Esophagus muscularis mucosa (tissue), 4 donors: Measurements from ENCODE around the gene CREM. TPM values are rescaled to one million over a fixed set of nuclear protein-coding genes. Genes with fewer than 3 reads are reported as not detected.
A peak's percentile ranks its signal among the peaks of the same experiment; 100 is the strongest.

Experiments
- DNase-seq: peaks from one replicate; pipeline ENCODE4 v3.0.0-alpha.2; 2017; ENCODE audit errors: extremely low spot score
- H3K27ac ChIP-seq, 4 donors: fragments of 200-600 bp; sonication (generic); replicated peaks in 1 of 4; 1 replicate in 3 of 4; 2 replicates in 1 of 4; pipeline ENCODE4 v1.5.1; 2016 to 2019; ENCODE audit warnings: mild to moderate bottlenecking in 1 of 4
- H3K27me3 ChIP-seq, 4 donors: fragments of 200-600 bp; sonication (generic); one replicate each; pipeline versions ENCODE4 v1.5.1 to v1.6.0; 2016 to 2019
- H3K36me3 ChIP-seq, 4 donors: fragments of 200-600 bp; sonication (generic); one replicate each; pipeline ENCODE4 v1.5.1; 2016 to 2019
- H3K4me1 ChIP-seq, 4 donors: fragments of 200-600 bp; sonication (generic); one replicate each; pipeline ENCODE4 v1.5.1; 2016 to 2019
- H3K4me3 ChIP-seq, 4 donors: fragments of 200-600 bp; sonication (generic); 1 replicate in 2 of 4; 2 replicates in 2 of 4; pipeline ENCODE4 v1.5.1; 2016 to 2019; ENCODE audit warnings: mild to moderate bottlenecking in 4 of 4, moderate library complexity in 1 of 4
- H3K9me3 ChIP-seq, 4 donors: fragments of 200-600 bp; sonication (generic); 1 replicate in 3 of 4; 2 replicates in 1 of 4; pipeline ENCODE4 v1.5.1; 2016 to 2019
- EP300 ChIP-seq: sonication (generic); formaldehyde crosslinking; IDR thresholded peaks from one replicate; pipeline ENCODE4 v1.6.1; 2017; ENCODE audit warnings: antibody characterized with exemption
- POLR2A ChIP-seq: fragments of 450-650 bp; IDR thresholded peaks from one replicate; pipeline ENCODE4 v1.6.1; 2017; ENCODE audit warnings: antibody characterized with exemption, moderate library complexity, mild to moderate bottlenecking, low read depth
- POLR2AphosphoS5 ChIP-seq, 2 donors: sonication (generic); formaldehyde crosslinking; IDR thresholded peaks; one replicate each; pipeline ENCODE4 v1.6.1; 2017; ENCODE audit warnings: antibody characterized with exemption in 2 of 2
- WGBS: methylation state at CpG from one replicate; pipeline ENCODE4 v1.1.5; 2018; 5-methylcytosine and 5-hydroxymethylcytosine counted together
- intact Hi-C: fragments of 100-400 bp; cut with DNase I; formaldehyde crosslinking; loops from one replicate; pipeline ENCODE4 v1.15.1; 2023
- total RNA-seq, 4 donors: library from RNA; depleted of rRNA; stranded (reverse); fragments of >200 nt; gene quantifications; one replicate each; pipeline versions ENCODE4 v1.1.0 to v1.2.1, GENCODE V29; 2016
- TF ChIP-seq, protein P1 (sequence below), 3 experiments: fragments of 200-600 bp in 2 of 3; fragments of 450-650 bp in 1 of 3; sonication (generic) in 2 of 3; IDR thresholded peaks; one replicate each; pipeline ENCODE4 v1.5.1; 2017 to 2019; ENCODE audit warnings: antibody characterized with exemption in 3 of 3, mild to moderate bottlenecking in 2 of 3, moderate library complexity in 1 of 3

Gene CREM
- total RNA-seq, 4 donors from 2014 or later, result 25.7 to 65.9 (median 29.5) TPM

DNA sequence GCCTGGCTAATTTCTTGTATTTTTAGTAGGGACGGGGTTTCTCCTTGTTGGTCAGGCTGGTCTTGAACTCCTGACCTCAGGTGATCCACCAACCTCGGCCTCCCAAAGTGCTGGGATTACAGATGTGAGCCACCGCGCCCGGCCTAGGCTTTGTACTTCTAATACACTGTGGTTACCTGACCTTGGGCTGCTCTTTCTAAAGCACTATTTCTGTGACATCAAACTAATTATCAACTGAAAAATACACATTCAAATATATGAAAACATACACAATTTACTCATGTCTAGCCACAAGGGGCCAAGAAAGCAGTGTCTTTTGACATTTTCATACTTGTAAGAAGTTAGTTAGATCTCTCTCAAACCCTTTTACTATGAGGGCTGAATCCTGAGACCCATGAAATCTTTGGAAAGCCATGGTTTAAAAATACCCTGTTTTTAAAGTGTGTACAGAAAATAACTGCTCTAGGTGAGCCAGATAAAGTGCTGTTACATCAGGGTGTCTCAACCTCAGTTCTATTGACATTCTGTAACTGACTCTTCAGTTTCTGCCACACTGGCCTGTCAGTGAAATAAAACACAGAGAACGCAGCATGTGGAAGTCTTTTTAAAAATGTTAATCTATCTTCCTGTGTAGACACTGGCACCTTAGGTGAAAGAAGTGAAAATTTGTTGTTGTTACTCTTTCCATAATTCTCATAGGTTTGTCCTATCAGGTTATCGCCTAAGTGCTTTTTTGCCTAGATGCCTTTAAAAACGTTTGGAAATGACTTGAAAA, 58.8 kb downstream of the CREM start:
- TF ChIP-seq POLR2A (no peak), EP300 (no peak), POLR2AphosphoS5 (IDR thresholded peaks at IDR 0.05) (no peak)
- TF ChIP-seq, protein P1, sequence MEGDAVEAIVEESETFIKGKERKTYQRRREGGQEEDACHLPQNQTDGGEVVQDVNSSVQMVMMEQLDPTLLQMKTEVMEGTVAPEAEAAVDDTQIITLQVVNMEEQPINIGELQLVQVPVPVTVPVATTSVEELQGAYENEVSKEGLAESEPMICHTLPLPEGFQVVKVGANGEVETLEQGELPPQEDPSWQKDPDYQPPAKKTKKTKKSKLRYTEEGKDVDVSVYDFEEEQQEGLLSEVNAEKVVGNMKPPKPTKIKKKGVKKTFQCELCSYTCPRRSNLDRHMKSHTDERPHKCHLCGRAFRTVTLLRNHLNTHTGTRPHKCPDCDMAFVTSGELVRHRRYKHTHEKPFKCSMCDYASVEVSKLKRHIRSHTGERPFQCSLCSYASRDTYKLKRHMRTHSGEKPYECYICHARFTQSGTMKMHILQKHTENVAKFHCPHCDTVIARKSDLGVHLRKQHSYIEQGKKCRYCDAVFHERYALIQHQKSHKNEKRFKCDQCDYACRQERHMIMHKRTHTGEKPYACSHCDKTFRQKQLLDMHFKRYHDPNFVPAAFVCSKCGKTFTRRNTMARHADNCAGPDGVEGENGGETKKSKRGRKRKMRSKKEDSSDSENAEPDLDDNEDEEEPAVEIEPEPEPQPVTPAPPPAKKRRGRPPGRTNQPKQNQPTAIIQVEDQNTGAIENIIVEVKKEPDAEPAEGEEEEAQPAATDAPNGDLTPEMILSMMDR (IDR thresholded peaks at IDR 0.05), result no peak
- H3K27ac ChIP-seq, result no peak overlapping the region
- H3K4me3 ChIP-seq, result no peak overlapping the region
- no peaks in the 10 kb centered on the region for H3K36me3 ChIP-seq
- H3K4me1 ChIP-seq, result peaks cover 0 to 9% (median 4%) of the 10 kb centered on the region in 4 donors
- 87% methylated on average over 8 of the region's 8 CpGs for WGBS
- intact Hi-C loops, result no loop called here
- H3K9me3 ChIP-seq, result no peaks in the 10 kb centered on the region
- no peak for DNase-seq
- H3K27me3 ChIP-seq, result no peaks in the 10 kb centered on the region

DNA sequence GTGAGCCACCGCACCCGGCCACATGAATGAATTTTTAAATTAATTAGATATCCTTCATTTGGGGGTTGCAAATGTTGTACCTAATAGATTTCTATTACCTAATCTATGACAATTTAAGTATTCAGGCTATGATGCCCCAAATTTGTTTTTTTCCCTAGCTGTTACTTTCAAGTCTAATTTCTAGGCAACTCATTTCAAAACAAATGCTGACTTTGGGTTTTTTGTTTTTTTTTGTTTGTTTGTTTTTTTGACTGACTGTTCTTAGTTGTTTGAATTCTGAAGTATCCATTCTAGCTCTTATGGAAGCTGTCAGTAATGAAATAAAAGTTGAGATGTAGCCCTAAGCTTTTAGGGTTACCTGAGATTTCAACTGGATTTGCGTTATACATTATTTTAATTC, 62.3 kb downstream of the CREM start:
- H3K4me3 ChIP-seq, result no peak overlapping the region
- H3K27ac ChIP-seq, result no peak overlapping the region
- WGBS, result 98% methylated on average over 3 of the region's 3 CpGs
- H3K4me1 ChIP-seq, result peaks cover 0 to 3% (median 0%) of the 10 kb centered on the region in 4 donors
- no peak for DNase-seq
- H3K9me3 ChIP-seq, result no peaks in the 10 kb centered on the region
- H3K27me3 ChIP-seq, result no peaks in the 10 kb centered on the region
- H3K36me3 ChIP-seq, result no peaks in the 10 kb centered on the region
- TF ChIP-seq POLR2AphosphoS5 (IDR thresholded peaks at IDR 0.05) (no peak), POLR2A (no peak), EP300 (no peak)
- TF ChIP-seq, protein P1 (IDR thresholded peaks at IDR 0.05), result no peak
- intact Hi-C loops, result no loop called here

DNA sequence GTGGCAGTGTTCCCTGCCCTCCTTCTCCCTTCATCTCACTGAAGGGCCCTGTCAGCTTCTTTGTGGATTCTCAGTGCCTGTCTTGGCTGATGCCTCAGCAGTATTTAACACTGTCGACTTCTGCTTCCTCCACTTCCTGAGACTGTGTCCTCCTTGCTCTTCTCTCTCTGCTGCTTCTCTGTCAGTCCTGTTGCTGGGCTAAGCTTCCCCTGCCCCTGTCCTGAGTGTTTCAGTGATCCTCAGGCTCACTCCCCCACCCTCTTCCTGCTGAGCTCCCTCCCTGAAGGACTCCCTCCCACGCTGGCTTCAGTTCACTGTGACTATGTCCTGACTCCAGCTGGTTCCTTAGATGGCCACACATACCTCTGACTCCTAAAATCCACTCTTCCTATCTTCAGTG, 64.9 kb downstream of the CREM start:
- 56% methylated on average over 2 of the region's 2 CpGs for WGBS
- Histone ChIP-seq H3K36me3 (no peaks in the 10 kb centered on the region), H3K27ac (peak overlapping the region; percentile 6 to 57 (median 42)), H3K9me3 (no peaks in the 10 kb centered on the region), H3K27me3 (no peaks in the 10 kb centered on the region), H3K4me3 (no peak overlapping the region), H3K4me1 (peaks cover 8 to 10% (median 9%) of the 10 kb centered on the region in 4 donors)
- intact Hi-C loops, result no loop called here
- TF ChIP-seq, protein P1 (IDR thresholded peaks at IDR 0.05), result no peak
- peak; percentile 11 to 41 for TF ChIP-seq POLR2AphosphoS5 (IDR thresholded peaks at IDR 0.05)
- no peak for DNase-seq

DNA sequence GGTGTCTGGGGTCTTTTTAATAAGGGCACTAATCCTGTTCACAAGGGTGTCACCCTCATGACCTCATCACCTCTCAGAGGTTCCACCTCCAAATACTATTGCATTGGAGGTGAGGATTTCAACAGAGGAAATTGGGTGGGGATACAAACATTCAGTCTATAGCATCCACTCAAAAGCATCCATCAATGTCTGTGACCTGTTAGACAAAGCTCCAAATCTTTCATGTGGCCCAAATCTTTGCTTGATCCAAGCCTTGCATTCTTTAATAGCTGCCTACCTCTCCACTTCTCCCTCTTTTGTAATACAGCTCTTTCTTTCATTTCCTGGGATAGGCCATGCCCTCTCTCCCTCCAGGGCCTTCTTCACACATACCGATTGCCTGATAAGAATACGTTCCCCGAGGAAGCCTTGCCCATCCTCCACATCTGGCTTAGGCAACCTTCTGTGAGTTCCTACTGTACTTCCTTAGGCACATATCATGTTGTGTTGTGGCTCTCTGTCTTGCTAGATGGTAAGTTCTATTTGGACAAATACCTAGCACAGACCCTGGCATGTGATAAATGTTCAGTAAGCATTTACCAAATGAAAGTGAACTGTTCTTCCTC, 66.1 kb downstream of the CREM start:
- DNase-seq, result no peak
- intact Hi-C loops, result no loop called here
- H3K27me3 ChIP-seq, result no peaks in the 10 kb centered on the region
- H3K27ac ChIP-seq, result no peak overlapping the region
- no peaks in the 10 kb centered on the region for H3K36me3 ChIP-seq
- WGBS, result 74% methylated on average over 3 of the region's 3 CpGs
- TF ChIP-seq POLR2AphosphoS5 (IDR thresholded peaks at IDR 0.05) (no peak), POLR2A (no peak), EP300 (no peak)
- TF ChIP-seq, protein P1 (IDR thresholded peaks at IDR 0.05), result no peak
- H3K9me3 ChIP-seq, result no peaks in the 10 kb centered on the region
- no peak overlapping the region for H3K4me3 ChIP-seq
- peaks cover 11 to 12% (median 11%) of the 10 kb centered on the region in 4 donors for H3K4me1 ChIP-seq
